DMS53 treated with DMSO at 0.1 percent for 48 hours (cell line): Measurements from ENCODE around the gene ERG.

Experiments used
- DNase-seq: peaks from one replicate; lab custom pipeline; 2025; ENCODE audit not compliant: unreplicated experiment; lab: John Stamatoyannopoulos, UW

ERG gene

GRCh38 chr21:38498057-38498833 lies at the start of gene ERG:
TSS of gene ERG (minus strand) at chr21:38498477. CDS start at chr21:38498380, 97 bp downstream.
- no peak for DNase-seq

GRCh38 chr21:38544661-38545060 lies 46.4 kb upstream of the ERG start:
- no peak for DNase-seq

- DNase-seq, result no peak
Observed at GRCh38 chr21:38542263-38542662, 44.0 kb upstream of the ERG start.

- DNase-seq, result no peak
Observed at GRCh38 chr21:38538353-38538752, 40.1 kb upstream of the ERG start.

- DNase-seq, result no peak
Observed at GRCh38 chr21:38534591-38534990, 36.3 kb upstream of the ERG start.

- DNase-seq, result no peak
Observed at GRCh38 chr21:38533887-38534286, 35.6 kb upstream of the ERG start.

- no peak for DNase-seq
Observed at GRCh38 chr21:38531591-38531990, 33.3 kb upstream of the ERG start.

GRCh38 chr21:38531039-38531541 lies 32.8 kb upstream of the ERG start:
- DNase-seq, result no peak

- no peak for DNase-seq
Observed at GRCh38 chr21:38527737-38528136, 29.5 kb upstream of the ERG start.

GRCh38 chr21:38525454-38525853 lies 27.2 kb upstream of the ERG start:
- no peak for DNase-seq

GRCh38 chr21:38524168-38525153 lies 26.2 kb upstream of the ERG start:
- peak; percentile 51 for DNase-seq

- DNase-seq, result no peak
Observed at GRCh38 chr21:38520511-38520910, 22.2 kb upstream of the ERG start.

- no peak for DNase-seq
Observed at GRCh38 chr21:38511662-38512243, 13.5 kb upstream of the ERG start.

- no peak for DNase-seq
Observed at GRCh38 chr21:38511198-38511597, 12.9 kb upstream of the ERG start.

GRCh38 chr21:38507374-38507942 lies 9.2 kb upstream of the ERG start:
- DNase-seq, result no peak

- DNase-seq, result peak; percentile 20
Observed at GRCh38 chr21:38506661-38507281, 8.5 kb upstream of the ERG start.

GRCh38 chr21:38505654-38506523 lies 7.6 kb upstream of the ERG start:
- DNase-seq, result peak; percentile 61

GRCh38 chr21:38504066-38504465 lies 5.8 kb upstream of the ERG start:
- no peak for DNase-seq

- no peak for DNase-seq
Observed at GRCh38 chr21:38503583-38503982, 5.3 kb upstream of the ERG start.

- DNase-seq, result no peak
Observed at GRCh38 chr21:38500073-38500472, 1.8 kb upstream of the ERG start.
